HepG2 (cell line): ENCODE measurements around the gene RABGAP1. TPM values are rescaled to one million over a fixed set of nuclear protein-coding genes. Genes with fewer than 3 reads are reported as not detected.
A peak's percentile ranks its signal among the peaks of the same experiment; 100 is the strongest.

Source experiments
- ATF7 ChIP-seq, 2 experiments: fragments of 450-650 bp in 1 of 2; sonication (generic) in 1 of 2; formaldehyde crosslinking in 1 of 2; IDR thresholded peaks; 2 replicates each; pipeline versions ENCODE4 v1.4.0 to v1.6.1; 2016 to 2020; ENCODE audit warnings: antibody characterized with exemption in 1 of 2, mild to moderate bottlenecking in 1 of 2, missing genetic modification reagents in 1 of 2
- HMGA1 ChIP-seq: sonication (generic); formaldehyde crosslinking; conservative IDR thresholded peaks from 2 replicates; pipeline ENCODE4 v1.4.0; 2020; ENCODE audit warnings: missing genetic modification reagents
- PHF5A ChIP-seq: IDR thresholded peaks from one replicate; pipeline ENCODE4 v1.6.1; 2018; ENCODE audit warnings: low read depth, missing genetic modification reagents; ENCODE audit not compliant: unreplicated experiment
- PLRG1 ChIP-seq: fragments of 450-650 bp; conservative IDR thresholded peaks from 2 replicates; pipeline ENCODE4 v1.6.1; 2016
- SKI ChIP-seq: fragments of 450-650 bp; IDR thresholded peaks from one replicate; pipeline ENCODE4 v1.6.1; 2018; ENCODE audit warnings: mild to moderate bottlenecking; ENCODE audit not compliant: partially characterized antibody
- ZBTB21 ChIP-seq: sonication (generic); formaldehyde crosslinking; IDR thresholded peaks from 2 replicates; pipeline ENCODE4 v1.4.0; 2020; ENCODE audit warnings: missing genetic modification reagents
- ZFY ChIP-seq: sonication (generic); formaldehyde crosslinking; IDR thresholded peaks from 2 replicates; pipeline ENCODE4 v1.4.0; 2020; ENCODE audit warnings: missing genetic modification reagents
- ZNF256 ChIP-seq: sonication (generic); formaldehyde crosslinking; conservative IDR thresholded peaks from 2 replicates; pipeline ENCODE4 v1.4.0; 2020; ENCODE audit warnings: missing genetic modification reagents
- ZNF354B ChIP-seq: sonication (generic); formaldehyde crosslinking; IDR thresholded peaks from 2 replicates; pipeline ENCODE4 v1.8.0; 2022; ENCODE audit warnings: mild to moderate bottlenecking, missing genetic modification reagents
- ZNF460 ChIP-seq: sonication (generic); formaldehyde crosslinking; IDR thresholded peaks from 2 replicates; pipeline ENCODE4 v1.5.1; 2020; ENCODE audit warnings: missing genetic modification reagents, mild to moderate bottlenecking, borderline replicate concordance
- ZNF503 ChIP-seq: sonication (generic); formaldehyde crosslinking; IDR thresholded peaks from 2 replicates; pipeline ENCODE4 v1.4.0; 2020; ENCODE audit warnings: missing genetic modification reagents
- ZNF530 ChIP-seq: sonication (generic); formaldehyde crosslinking; IDR thresholded peaks from 2 replicates; pipeline ENCODE4 v1.5.0; 2020; ENCODE audit warnings: low read depth, mild to moderate bottlenecking, missing genetic modification reagents
- ZNF549 ChIP-seq: sonication (generic); formaldehyde crosslinking; IDR thresholded peaks from 2 replicates; pipeline ENCODE4 v1.5.0; 2020; ENCODE audit warnings: missing genetic modification reagents
- ZNF550 ChIP-seq: sonication (generic); formaldehyde crosslinking; IDR thresholded peaks from 2 replicates; pipeline ENCODE4 v1.4.0; 2020; ENCODE audit warnings: mild to moderate bottlenecking, missing genetic modification reagents, borderline replicate concordance
- ZNF567 ChIP-seq: sonication (generic); formaldehyde crosslinking; IDR thresholded peaks from 2 replicates; pipeline ENCODE4 v1.8.1; 2023; ENCODE audit warnings: mild to moderate bottlenecking, missing genetic modification reagents, borderline replicate concordance
- ZNF652 ChIP-seq: IDR thresholded peaks from 2 replicates; pipeline ENCODE4 v1.6.1; 2016; ENCODE audit warnings: low read depth, borderline replicate concordance
- polyA plus RNA-seq, 8 experiments: library from polyadenylated mRNA; depleted of rRNA in 3 of 8; stranded (reverse) in 7 of 8; unstranded in 1 of 8; fragments of >200 nt; fragmentation: Illumina TruSeq in 4 of 8; extraction: Trizol in 4 of 8; gene quantifications; 2 replicates each; pipeline versions ENCODE4 v1.2.1 to v1.2.3, GENCODE V29; 2011 to 2016; ENCODE audit warnings: low read depth in 4 of 8, missing spikeins in 1 of 8, mixed read lengths in 1 of 8; ENCODE audit not compliant: insufficient read depth in 1 of 8
- total RNA-seq, 5 experiments: library from RNA; depleted of rRNA; stranded (reverse); fragments of >200 nt; fragmentation: Illumina TruSeq; extraction: Trizol; gene quantifications; 2 replicates each; pipeline ENCODE4 v1.2.3, GENCODE V29; 2016; ENCODE audit warnings: low read depth in 1 of 5
- TF ChIP-seq, protein P1 (sequence below): sonication (generic); formaldehyde crosslinking; IDR thresholded peaks from 2 replicates; pipeline ENCODE4 v1.5.0; 2020; ENCODE audit warnings: missing genetic modification reagents
- TF ChIP-seq, protein P2 (sequence below): sonication (generic); formaldehyde crosslinking; IDR thresholded peaks from 2 replicates; pipeline ENCODE4 v1.4.0; 2020; ENCODE audit warnings: mild to moderate bottlenecking, missing genetic modification reagents, borderline replicate concordance
- TF ChIP-seq, protein P3 (sequence below): sonication (generic); formaldehyde crosslinking; IDR thresholded peaks from 2 replicates; pipeline ENCODE4 v1.8.1; 2023; ENCODE audit warnings: mild to moderate bottlenecking, moderate library complexity, missing genetic modification reagents

Gene RABGAP1
- total and polyA plus RNA-seq, 2 of the 13 experiments (the other 11 are each of a cell fraction or from before 2014, with no cell fraction given), result 19.1 to 19.3 TPM

- TF ChIP-seq, protein P1, sequence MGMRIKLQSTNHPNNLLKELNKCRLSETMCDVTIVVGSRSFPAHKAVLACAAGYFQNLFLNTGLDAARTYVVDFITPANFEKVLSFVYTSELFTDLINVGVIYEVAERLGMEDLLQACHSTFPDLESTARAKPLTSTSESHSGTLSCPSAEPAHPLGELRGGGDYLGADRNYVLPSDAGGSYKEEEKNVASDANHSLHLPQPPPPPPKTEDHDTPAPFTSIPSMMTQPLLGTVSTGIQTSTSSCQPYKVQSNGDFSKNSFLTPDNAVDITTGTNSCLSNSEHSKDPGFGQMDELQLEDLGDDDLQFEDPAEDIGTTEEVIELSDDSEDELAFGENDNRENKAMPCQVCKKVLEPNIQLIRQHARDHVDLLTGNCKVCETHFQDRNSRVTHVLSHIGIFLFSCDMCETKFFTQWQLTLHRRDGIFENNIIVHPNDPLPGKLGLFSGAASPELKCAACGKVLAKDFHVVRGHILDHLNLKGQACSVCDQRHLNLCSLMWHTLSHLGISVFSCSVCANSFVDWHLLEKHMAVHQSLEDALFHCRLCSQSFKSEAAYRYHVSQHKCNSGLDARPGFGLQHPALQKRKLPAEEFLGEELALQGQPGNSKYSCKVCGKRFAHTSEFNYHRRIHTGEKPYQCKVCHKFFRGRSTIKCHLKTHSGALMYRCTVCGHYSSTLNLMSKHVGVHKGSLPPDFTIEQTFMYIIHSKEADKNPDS (CRISPR knock-in tag), result no peak
- TF ChIP-seq ZNF530 (CRISPR knock-in tag), result no peak
- peak; percentile 98 for TF ChIP-seq ZFY
- no peak for TF ChIP-seq ZNF550 (CRISPR knock-in tag)
- no peak for TF ChIP-seq HMGA1 (CRISPR knock-in tag)
- TF ChIP-seq PLRG1, result no peak
- TF ChIP-seq ZNF354B (CRISPR knock-in tag), result no peak
- TF ChIP-seq ZNF256 (CRISPR knock-in tag), result no peak
- no peak for TF ChIP-seq ZNF567
- no peak for TF ChIP-seq ZNF503 (CRISPR knock-in tag)
- TF ChIP-seq ZNF652 (CRISPR knock-in tag), result no peak
- no peak for TF ChIP-seq PHF5A (CRISPR knock-in tag)
- no peak for TF ChIP-seq ATF7 (IDR thresholded peaks at IDR 0.05)
- 0 out of 2 replicates have a peak, but pooled peaks have one; percentile 67 for TF ChIP-seq ATF7 (CRISPR knock-in tag; IDR thresholded peaks at IDR 0.05)
- TF ChIP-seq ZNF460 (CRISPR knock-in tag), result peak; percentile 96
- TF ChIP-seq, protein P2, sequence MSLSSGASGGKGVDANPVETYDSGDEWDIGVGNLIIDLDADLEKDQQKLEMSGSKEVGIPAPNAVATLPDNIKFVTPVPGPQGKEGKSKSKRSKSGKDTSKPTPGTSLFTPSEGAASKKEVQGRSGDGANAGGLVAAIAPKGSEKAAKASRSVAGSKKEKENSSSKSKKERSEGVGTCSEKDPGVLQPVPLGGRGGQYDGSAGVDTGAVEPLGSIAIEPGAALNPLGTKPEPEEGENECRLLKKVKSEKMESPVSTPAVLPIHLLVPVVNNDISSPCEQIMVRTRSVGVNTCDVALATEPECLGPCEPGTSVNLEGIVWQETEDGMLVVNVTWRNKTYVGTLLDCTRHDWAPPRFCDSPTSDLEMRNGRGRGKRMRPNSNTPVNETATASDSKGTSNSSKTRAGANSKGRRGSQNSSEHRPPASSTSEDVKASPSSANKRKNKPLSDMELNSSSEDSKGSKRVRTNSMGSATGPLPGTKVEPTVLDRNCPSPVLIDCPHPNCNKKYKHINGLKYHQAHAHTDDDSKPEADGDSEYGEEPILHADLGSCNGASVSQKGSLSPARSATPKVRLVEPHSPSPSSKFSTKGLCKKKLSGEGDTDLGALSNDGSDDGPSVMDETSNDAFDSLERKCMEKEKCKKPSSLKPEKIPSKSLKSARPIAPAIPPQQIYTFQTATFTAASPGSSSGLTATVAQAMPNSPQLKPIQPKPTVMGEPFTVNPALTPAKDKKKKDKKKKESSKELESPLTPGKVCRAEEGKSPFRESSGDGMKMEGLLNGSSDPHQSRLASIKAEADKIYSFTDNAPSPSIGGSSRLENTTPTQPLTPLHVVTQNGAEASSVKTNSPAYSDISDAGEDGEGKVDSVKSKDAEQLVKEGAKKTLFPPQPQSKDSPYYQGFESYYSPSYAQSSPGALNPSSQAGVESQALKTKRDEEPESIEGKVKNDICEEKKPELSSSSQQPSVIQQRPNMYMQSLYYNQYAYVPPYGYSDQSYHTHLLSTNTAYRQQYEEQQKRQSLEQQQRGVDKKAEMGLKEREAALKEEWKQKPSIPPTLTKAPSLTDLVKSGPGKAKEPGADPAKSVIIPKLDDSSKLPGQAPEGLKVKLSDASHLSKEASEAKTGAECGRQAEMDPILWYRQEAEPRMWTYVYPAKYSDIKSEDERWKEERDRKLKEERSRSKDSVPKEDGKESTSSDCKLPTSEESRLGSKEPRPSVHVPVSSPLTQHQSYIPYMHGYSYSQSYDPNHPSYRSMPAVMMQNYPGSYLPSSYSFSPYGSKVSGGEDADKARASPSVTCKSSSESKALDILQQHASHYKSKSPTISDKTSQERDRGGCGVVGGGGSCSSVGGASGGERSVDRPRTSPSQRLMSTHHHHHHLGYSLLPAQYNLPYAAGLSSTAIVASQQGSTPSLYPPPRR (CRISPR knock-in tag), result no peak; the same call in 1 of the 2 replicates
- no peak for TF ChIP-seq ZNF549
- TF ChIP-seq SKI, result no peak
- TF ChIP-seq ZBTB21 (CRISPR knock-in tag), result 0 out of 2 replicates have a peak, but pooled peaks have one; percentile 31
- TF ChIP-seq, protein P3, sequence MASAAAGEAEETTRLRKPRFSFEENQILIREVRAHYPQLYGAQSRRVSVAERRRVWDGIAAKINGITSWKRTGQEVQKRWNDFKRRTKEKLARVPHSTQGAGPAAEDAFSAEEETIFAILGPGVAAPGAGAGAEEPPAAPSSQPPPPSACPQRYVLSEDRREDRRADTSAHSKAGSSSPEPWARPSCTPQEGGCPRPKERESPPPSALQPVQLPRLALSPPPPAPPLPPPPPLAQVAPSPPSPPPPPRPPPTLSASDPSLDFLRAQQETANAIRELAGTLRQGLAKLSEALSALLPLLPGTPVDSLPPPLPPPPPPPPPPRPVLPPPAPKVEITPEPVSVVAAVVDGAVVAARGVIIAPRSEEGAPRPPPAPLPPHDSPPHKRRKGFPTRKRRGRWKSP (CRISPR knock-in tag), result peak; percentile 83; the same call in 1 of the 2 replicates
Measured at GRCh38 chr9:122912964-122913673, 27.7 kb upstream of the RABGAP1 start, which contains the start of gene ZBTB6 (continued).
